HG02981 (cell line): ENCODE data around the gene PLEKHH3.

Experiments used
- ATAC-seq: cut with Tn5 transposase; IDR thresholded peaks from one replicate; pipeline ENCODE4 v1.9.1; 2021; ENCODE audit warnings: mild to moderate bottlenecking, moderate library complexity; ENCODE audit not compliant: unreplicated experiment

PLEKHH3 gene, protein sequence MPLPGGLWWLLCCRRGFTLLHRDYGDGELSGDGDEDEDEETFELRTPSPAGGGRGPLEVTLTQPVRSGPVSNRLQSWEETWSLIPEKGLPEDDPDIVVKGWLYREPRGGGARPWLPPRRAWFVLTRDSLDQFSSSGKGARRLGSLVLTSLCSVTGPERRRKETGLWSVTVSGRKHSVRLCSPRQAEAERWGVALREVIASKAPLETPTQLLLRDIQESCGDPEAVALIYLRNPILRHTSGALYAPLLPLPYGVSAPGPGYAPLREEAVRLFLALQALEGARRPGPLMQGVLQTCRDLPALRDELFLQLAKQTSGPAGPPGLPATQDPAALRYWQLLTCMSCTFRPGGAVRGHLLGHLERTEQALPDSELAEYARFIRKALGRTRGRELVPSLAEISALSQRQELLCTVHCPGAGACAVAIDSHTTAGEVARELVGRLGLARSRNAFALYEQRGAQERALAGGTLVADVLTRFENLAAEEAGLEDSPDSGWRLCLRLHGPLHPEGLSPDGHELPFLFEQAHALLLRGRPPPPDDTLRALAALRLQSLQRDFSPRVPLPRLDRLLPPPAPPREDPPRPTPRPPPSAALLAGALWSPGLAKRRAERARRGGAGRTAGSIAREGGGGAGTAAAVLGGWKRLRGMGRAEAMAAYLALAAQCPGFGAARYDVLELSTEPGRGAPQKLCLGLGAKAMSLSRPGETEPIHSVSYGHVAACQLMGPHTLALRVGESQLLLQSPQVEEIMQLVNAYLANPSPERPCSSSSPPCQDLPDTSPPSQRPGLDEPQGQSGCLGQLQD

GRCh38 chr17:42676424-42677011 is at the start of gene PLEKHH3:
PLEKHH3 (minus strand) TSS chr17:42676994; CDS start chr17:42676563, 431 bp downstream.
- no peak for ATAC-seq

DNA sequence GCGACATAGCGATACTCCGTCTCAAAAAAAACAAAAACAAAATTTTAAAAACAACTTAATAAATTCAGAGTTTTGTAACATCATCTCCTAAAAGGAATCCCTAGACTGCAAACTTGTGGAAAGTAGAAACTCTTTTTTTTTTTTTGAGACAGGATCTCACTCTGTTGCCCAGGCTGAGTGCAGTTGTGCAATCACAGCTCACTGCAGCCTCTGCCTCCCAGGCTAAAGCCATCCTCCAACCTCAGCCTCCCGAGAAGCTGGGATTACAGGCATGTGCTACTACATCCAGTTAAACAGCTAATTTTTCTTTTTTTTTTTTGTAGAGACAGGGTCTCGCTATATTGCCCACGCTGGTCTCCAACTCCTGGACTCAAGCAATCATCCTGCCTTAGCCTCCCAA is 48.3 kb upstream of the PLEKHH3 start:
- no peak for ATAC-seq

- no peak for ATAC-seq
Measured at GRCh38 chr17:42723636-42724035, 46.8 kb upstream of the PLEKHH3 start.

DNA sequence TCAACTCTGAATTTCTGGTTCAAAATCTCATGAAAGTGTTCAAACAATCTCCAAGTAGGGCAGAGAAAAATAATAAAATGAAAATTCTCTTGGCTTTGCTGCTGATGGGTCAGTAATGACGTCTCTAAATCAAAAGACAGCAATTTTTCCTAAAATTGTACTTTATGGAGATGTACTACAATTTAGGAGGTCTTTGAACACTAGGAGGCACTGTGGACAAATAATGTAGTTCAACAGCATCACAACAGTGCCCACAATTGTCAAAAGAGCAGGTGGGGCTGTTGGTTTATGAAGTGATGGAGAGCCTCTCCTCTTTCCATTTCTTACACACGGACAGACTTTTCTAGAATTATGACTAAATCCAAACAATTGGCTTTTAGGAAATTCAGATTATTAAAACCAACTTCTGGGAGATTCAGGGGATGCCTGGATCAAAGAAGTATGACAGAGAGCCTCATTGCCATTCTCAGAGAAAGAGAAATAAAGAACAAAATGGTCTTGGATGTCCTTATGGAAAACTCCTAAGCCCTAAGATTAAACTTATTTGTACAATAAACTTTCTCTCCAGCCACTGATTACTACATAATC is 44.3 kb upstream of the PLEKHH3 start:
- no peak for ATAC-seq

GRCh38 chr17:42709561-42709960 is 32.8 kb upstream of the PLEKHH3 start:
- no peak for ATAC-seq

- ATAC-seq, result no peak
Measured at GRCh38 chr17:42708588-42708987, 31.8 kb upstream of the PLEKHH3 start.

- no peak for ATAC-seq
Measured at GRCh38 chr17:42706732-42707131, 29.9 kb upstream of the PLEKHH3 start.

- peak; percentile 83 for ATAC-seq
Measured at GRCh38 chr17:42704837-42705494, 28.2 kb upstream of the PLEKHH3 start.

GRCh38 chr17:42704490-42704836 is 27.7 kb upstream of the PLEKHH3 start:
- peak; percentile 10 for ATAC-seq

- ATAC-seq, result no peak
Measured at GRCh38 chr17:42702446-42702845, 25.7 kb upstream of the PLEKHH3 start.

GRCh38 chr17:42700586-42701289 is 23.9 kb upstream of the PLEKHH3 start:
- no peak for ATAC-seq

GRCh38 chr17:42699415-42699740 is 22.6 kb upstream of the PLEKHH3 start:
- ATAC-seq, result no peak

DNA sequence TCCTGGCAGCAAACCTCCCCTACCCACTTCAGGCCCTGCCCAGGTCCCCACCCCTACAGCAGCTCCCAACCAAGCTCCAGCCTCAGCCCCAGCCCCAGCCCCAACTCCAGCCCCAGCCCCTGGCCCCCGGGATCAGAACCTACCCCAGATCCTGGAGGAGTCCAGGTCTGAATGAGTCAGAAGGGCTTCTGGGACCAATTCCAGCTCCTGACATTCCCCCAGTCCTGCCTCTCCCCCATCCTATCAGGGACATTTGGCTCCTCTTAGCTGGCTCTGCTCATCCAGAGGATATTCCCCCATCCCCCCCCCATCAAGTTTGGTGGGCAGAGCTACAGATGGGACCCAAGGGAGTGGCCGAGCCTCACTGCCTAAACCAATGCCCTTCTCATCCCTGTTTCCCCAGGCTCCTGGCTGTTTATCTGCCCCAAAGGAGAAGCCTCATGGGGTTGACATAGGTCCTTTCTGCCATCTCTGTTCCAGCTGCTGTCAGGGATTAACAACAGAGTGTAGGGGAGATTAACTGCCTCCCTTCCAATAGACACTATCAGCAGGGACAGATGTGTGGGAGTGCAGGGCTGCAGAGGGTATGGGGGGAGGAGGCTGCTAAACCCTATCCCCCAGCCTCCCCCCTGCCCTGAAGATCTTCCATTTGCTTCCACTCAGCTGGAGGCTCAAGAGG is 22.1 kb upstream of the PLEKHH3 start:
- no peak for ATAC-seq

GRCh38 chr17:42697108-42697811 is 20.5 kb upstream of the PLEKHH3 start:
- no peak for ATAC-seq

DNA sequence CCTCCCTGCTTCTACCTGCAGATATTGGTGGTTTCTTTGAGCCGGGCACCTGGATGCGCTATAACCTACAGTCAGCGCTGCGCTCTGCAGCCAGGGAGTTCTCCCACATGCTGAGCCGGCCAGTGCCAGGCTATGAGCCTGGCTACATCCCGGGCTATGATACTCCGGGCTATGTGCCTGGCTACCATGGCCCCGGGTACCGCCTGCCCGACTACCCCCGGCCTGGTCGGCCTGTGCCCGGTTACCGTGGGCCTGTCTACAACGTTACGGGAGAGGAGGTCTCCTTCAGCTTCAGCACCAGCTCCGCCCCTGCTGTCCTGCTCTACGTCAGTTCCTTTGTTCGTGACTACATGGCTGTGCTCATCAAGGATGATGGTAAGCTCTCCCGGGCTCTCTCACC is 18.7 kb upstream of the PLEKHH3 start:
- no peak for ATAC-seq

DNA sequence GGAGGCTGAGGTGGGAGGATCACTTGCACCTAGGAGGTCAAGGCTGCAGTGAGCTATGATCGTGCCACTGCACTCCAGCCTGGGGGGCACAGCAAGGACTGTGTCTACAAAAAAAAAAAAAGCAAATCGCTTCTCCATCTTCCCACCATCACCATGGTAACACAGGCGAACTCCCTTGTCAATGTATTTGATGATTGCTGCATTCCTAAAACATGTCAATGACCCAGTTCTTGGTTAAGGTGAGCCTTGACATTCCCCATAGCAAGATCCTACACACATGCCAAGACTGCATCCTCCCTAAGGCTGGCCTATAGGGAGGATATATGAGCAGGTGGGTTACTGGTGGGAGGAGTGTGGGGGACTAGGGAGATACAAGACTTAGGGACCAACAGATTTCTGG is 17.7 kb upstream of the PLEKHH3 start:
- no peak for ATAC-seq

GRCh38 chr17:42692489-42692888 is 15.7 kb upstream of the PLEKHH3 start:
- ATAC-seq, result no peak

- no peak for ATAC-seq
Measured at GRCh38 chr17:42691021-42691545, 14.3 kb upstream of the PLEKHH3 start.

- ATAC-seq, result no peak
Measured at GRCh38 chr17:42690596-42690995, 13.8 kb upstream of the PLEKHH3 start.
